Measurements from ENCODE around the gene DYNLT2.
A peak's percentile ranks its signal among the peaks of the same experiment; 100 is the strongest.
"Not testable (repeated sequence)": the region's sequence is repeated elsewhere in the genome, so short reads cannot be mapped to it uniquely, and the experiment has no call there.

The DYNLT2 gene

GRCh38 chr6:169701311-169701953 is 49.9 kb downstream of the DYNLT2 start:
- H3K4me3 ChIP-seq (replicated peaks; ENCODE audit: low read depth, low read length) = peak overlapping the region; percentile 92
- no peak for TF ChIP-seq CTCF (IDR thresholded peaks at IDR 0.05; ENCODE audit: insufficient read depth, low read length, poor library complexity, severe bottlenecking)
- H3K27me3 ChIP-seq (replicated peaks; ENCODE audit: control insufficient read depth, insufficient read depth, low read length) = no peaks in the 10 kb centered on the region
- no peak for DNase-seq (ENCODE audit: extremely low read depth, insufficient read length)
- no peaks in the 10 kb centered on the region; the same call in 1 of the 2 replicates for H3K36me3 ChIP-seq (ENCODE audit: control insufficient read depth, insufficient read depth, low read length)

- Histone ChIP-seq H3K36me3 (ENCODE audit: control insufficient read depth, insufficient read depth, low read length) (no peaks in the 10 kb centered on the region; the same call in 1 of the 2 replicates), H3K27me3 (replicated peaks; ENCODE audit: control insufficient read depth, insufficient read depth, low read length) (no peaks in the 10 kb centered on the region), H3K4me3 (replicated peaks; ENCODE audit: low read depth, low read length) (no peak overlapping the region)
- TF ChIP-seq CTCF (IDR thresholded peaks at IDR 0.05; ENCODE audit: insufficient read depth, low read length, poor library complexity, severe bottlenecking) = no peak
- no peak for DNase-seq (ENCODE audit: extremely low read depth, insufficient read length)
Observed at GRCh38 chr6:169700296-169700695, 51.1 kb downstream of the DYNLT2 start.

- TF ChIP-seq CTCF (IDR thresholded peaks at IDR 0.05; ENCODE audit: insufficient read depth, low read length, poor library complexity, severe bottlenecking) = peak; percentile 14
- DNase-seq (ENCODE audit: extremely low read depth, insufficient read length); H3K4me3 ChIP-seq (replicated peaks; ENCODE audit: low read depth, low read length); H3K36me3 ChIP-seq (ENCODE audit: control insufficient read depth, insufficient read depth, low read length); H3K27me3 ChIP-seq (replicated peaks; ENCODE audit: control insufficient read depth, insufficient read depth, low read length): not testable (repeated sequence)
Observed at GRCh38 chr6:169697115-169697514, 54.3 kb downstream of the DYNLT2 start.

- TF ChIP-seq CTCF (IDR thresholded peaks at IDR 0.05; ENCODE audit: insufficient read depth, low read length, poor library complexity, severe bottlenecking) = no peak
- H3K36me3 ChIP-seq (ENCODE audit: control insufficient read depth, insufficient read depth, low read length) = no peaks in the 10 kb centered on the region; the same call in none of the 2 replicates
- H3K4me3 ChIP-seq (replicated peaks; ENCODE audit: low read depth, low read length) = no peak overlapping the region
- no peaks in the 10 kb centered on the region for H3K27me3 ChIP-seq (replicated peaks; ENCODE audit: control insufficient read depth, insufficient read depth, low read length)
- no peak for DNase-seq (ENCODE audit: extremely low read depth, insufficient read length)
Observed at GRCh38 chr6:169695131-169695530, 56.2 kb downstream of the DYNLT2 start.

- H3K27me3 ChIP-seq (replicated peaks; ENCODE audit: control insufficient read depth, insufficient read depth, low read length) = no peaks in the 10 kb centered on the region
- DNase-seq (ENCODE audit: extremely low read depth, insufficient read length) = no peak
- no peak for TF ChIP-seq CTCF (IDR thresholded peaks at IDR 0.05; ENCODE audit: insufficient read depth, low read length, poor library complexity, severe bottlenecking)
- H3K4me3 ChIP-seq (replicated peaks; ENCODE audit: low read depth, low read length) = no peak overlapping the region
- H3K36me3 ChIP-seq (ENCODE audit: control insufficient read depth, insufficient read depth, low read length) = no peaks in the 10 kb centered on the region; the same call in none of the 2 replicates
Observed at GRCh38 chr6:169692516-169692915, 58.9 kb downstream of the DYNLT2 start.

GRCh38 chr6:169691260-169691659 is 60.1 kb downstream of the DYNLT2 start:
- H3K4me3 ChIP-seq (replicated peaks; ENCODE audit: low read depth, low read length) = no peak overlapping the region
- no peaks in the 10 kb centered on the region for H3K27me3 ChIP-seq (replicated peaks; ENCODE audit: control insufficient read depth, insufficient read depth, low read length)
- DNase-seq (ENCODE audit: extremely low read depth, insufficient read length) = no peak
- H3K36me3 ChIP-seq (ENCODE audit: control insufficient read depth, insufficient read depth, low read length) = no peaks in the 10 kb centered on the region; the same call in none of the 2 replicates
- TF ChIP-seq CTCF (IDR thresholded peaks at IDR 0.05; ENCODE audit: insufficient read depth, low read length, poor library complexity, severe bottlenecking) = no peak

All from GM06990 (cell line).